SK-N-SH (cell line): ENCODE data around the gene RGS18. TPM values are rescaled to one million over a fixed set of nuclear protein-coding genes. Genes with fewer than 3 reads are reported as not detected.

ENCODE experiments used
- CTCF ChIA-PET: fragments of 300-600, 350-600 bp; formaldehyde crosslinking; extraction: SDS; loops from one replicate; lab custom pipeline; 2021; lab: Yijun Ruan, JAX
- POLR2A ChIA-PET: fragments of 350-600 bp; sonication (Branson Sonifier 250); formaldehyde crosslinking; extraction: SDS; loops from one replicate; lab custom pipeline; 2020; ENCODE audit warnings: antibody characterized with exemption, inconsistent platforms; lab: Yijun Ruan, JAX
- DNase-seq: peaks from one replicate; pipeline ENCODE4 v3.0.0; 2012
- H2AFZ ChIP-seq: fragments of 200-600 bp; sonication (generic); 2 replicates; pipeline ENCODE4 v1.8.1; 2016; ENCODE audit warnings: antibody characterized with exemption, mild to moderate bottlenecking, low read depth
- H3F3A ChIP-seq: fragments of 200-600 bp; sonication (generic); replicated peaks from 2 replicates; pipeline ENCODE3; 2016; ENCODE audit warnings: antibody characterized with exemption, mild to moderate bottlenecking; ENCODE audit not compliant: insufficient read depth
- H3K27ac ChIP-seq, 2 experiments: fragments of 200-500 bp in 1 of 2; fragments of 200-600 bp in 1 of 2; sonication (Bioruptor generic) in 1 of 2; sonication (generic), shearing (Covaris generic) in 1 of 2; 2 replicates each; pipeline versions ENCODE4 v1.5.1 to v1.6.1; 2014 to 2016; ENCODE audit warnings: low read depth in 2 of 2, inconsistent platforms in 1 of 2, low read length in 1 of 2, mild to moderate bottlenecking in 1 of 2, mixed read lengths in 1 of 2
- H3K27me3 ChIP-seq: fragments of 200-600 bp; sonication (generic), shearing (Covaris generic); 2 replicates; pipeline ENCODE4 v1.6.1; 2016; ENCODE audit warnings: mixed run types; ENCODE audit not compliant: insufficient read depth
- H3K36me3 ChIP-seq, 2 experiments: fragments of 200-500 bp in 1 of 2; fragments of 200-600 bp in 1 of 2; sonication (Bioruptor generic) in 1 of 2; sonication (generic) in 1 of 2; replicated peaks in 1 of 2; 2 replicates each; pipeline versions ENCODE3 to v1.5.1; 2014 to 2016; ENCODE audit warnings: low read length in 1 of 2, mild to moderate bottlenecking in 1 of 2; ENCODE audit not compliant: insufficient read depth in 2 of 2, control insufficient read depth in 1 of 2
- H3K4me1 ChIP-seq, 2 experiments: fragments of 200-500 bp in 1 of 2; fragments of 200-600 bp in 1 of 2; sonication (Bioruptor generic) in 1 of 2; sonication (generic), shearing (Covaris generic) in 1 of 2; 2 replicates each; pipeline versions ENCODE4 v1.5.1 to v1.6.1; 2014 to 2016; ENCODE audit warnings: low read depth in 1 of 2, low read length in 1 of 2, mixed run types in 1 of 2; ENCODE audit not compliant: insufficient read depth in 2 of 2, control insufficient read depth in 1 of 2
- H3K4me2 ChIP-seq: fragments of 200-600 bp; sonication (generic), shearing (Covaris generic); 2 replicates; pipeline ENCODE4 v1.6.1; 2017; ENCODE audit warnings: mixed run types
- H3K4me3 ChIP-seq, 2 experiments: fragments of 200-500 bp in 1 of 2; fragments of 200-600 bp in 1 of 2; sonication (Bioruptor generic) in 1 of 2; sonication (generic), shearing (Covaris generic) in 1 of 2; 2 replicates each; pipeline versions ENCODE4 v1.5.1 to v1.8.1; 2014 to 2016; ENCODE audit warnings: low read depth in 2 of 2, inconsistent platforms in 1 of 2, low read length in 1 of 2, mild to moderate bottlenecking in 1 of 2, mixed read lengths in 1 of 2, moderate library complexity in 1 of 2
- H3K79me2 ChIP-seq: fragments of 200-600 bp; sonication (generic); 2 replicates; pipeline ENCODE4 v1.8.1; 2017; ENCODE audit warnings: mild to moderate bottlenecking; ENCODE audit not compliant: insufficient read depth
- H3K9ac ChIP-seq: fragments of 200-600 bp; sonication (generic); 2 replicates; pipeline ENCODE4 v1.6.1; 2017; ENCODE audit warnings: mixed run types
- H3K9me2 ChIP-seq: fragments of 200-600 bp; sonication (generic); 2 replicates; pipeline ENCODE4 v1.6.1; 2017; ENCODE audit warnings: mixed run types
- H3K9me3 ChIP-seq: fragments of 200-600 bp; sonication (generic); 2 replicates; pipeline ENCODE4 v1.6.1; 2017; ENCODE audit warnings: mixed run types, mild to moderate bottlenecking, moderate library complexity
- H4K20me1 ChIP-seq: fragments of 200-600 bp; sonication (generic); 2 replicates; pipeline ENCODE4 v1.6.1; 2017; ENCODE audit warnings: mild to moderate bottlenecking, mixed run types; ENCODE audit not compliant: insufficient read depth
- EP300 ChIP-seq, 2 experiments: IDR thresholded peaks; 2 replicates each; pipeline versions ENCODE4 v1.4.0 to v1.6.1; 2012; ENCODE audit warnings: borderline replicate concordance in 1 of 2, low read depth in 1 of 2, low read length in 1 of 2
- EZH2phosphoT487 ChIP-seq: fragments of 200-600 bp; sonication (generic); IDR thresholded peaks from 2 replicates; pipeline ENCODE4 v1.6.1; 2017; ENCODE audit warnings: low read depth, mixed run types, mild to moderate bottlenecking, antibody characterized with exemption, moderate library complexity, borderline replicate concordance
- FOSL2 ChIP-seq: IDR thresholded peaks from 2 replicates; pipeline ENCODE4 v1.4.0; 2012; ENCODE audit warnings: low read depth, mild to moderate bottlenecking, moderate library complexity, borderline replicate concordance
- FOXJ3 ChIP-seq: sonication (generic); formaldehyde crosslinking; IDR thresholded peaks from 2 replicates; pipeline ENCODE4 v1.5.1; 2020; ENCODE audit warnings: mild to moderate bottlenecking, missing genetic modification reagents
- FOXM1 ChIP-seq: IDR thresholded peaks from 2 replicates; pipeline ENCODE4 v1.4.0; 2012; ENCODE audit warnings: low read depth, mild to moderate bottlenecking
- GABPA ChIP-seq: IDR thresholded peaks from 2 replicates; pipeline ENCODE4 v1.4.0; 2012; ENCODE audit warnings: low read depth, mild to moderate bottlenecking
- JUND ChIP-seq: IDR thresholded peaks from 2 replicates; pipeline ENCODE4 v1.4.0; 2012
- MEF2A ChIP-seq: IDR thresholded peaks from 2 replicates; pipeline ENCODE4 v1.4.0; 2012; ENCODE audit warnings: low read depth, borderline replicate concordance
- MXI1 ChIP-seq: IDR thresholded peaks from 2 replicates; pipeline ENCODE4 v1.6.1; 2012; ENCODE audit warnings: mild to moderate bottlenecking, low read depth, low read length, improper control_type of control experiment
- NFIC ChIP-seq: IDR thresholded peaks from 2 replicates; pipeline ENCODE4 v1.4.0; 2012; ENCODE audit warnings: borderline replicate concordance
- POLR2AphosphoS5 ChIP-seq: IDR thresholded peaks from 2 replicates; pipeline ENCODE4 v1.6.1; 2012; ENCODE audit warnings: low read depth, low read length
- RCOR1 ChIP-seq: fragments of 150-350 bp; IDR thresholded peaks from 2 replicates; pipeline ENCODE4 v1.6.1; 2017; ENCODE audit warnings: antibody characterized with exemption, low read length
- RFX5 ChIP-seq: IDR thresholded peaks from 2 replicates; pipeline ENCODE4 v1.6.1; 2012; ENCODE audit warnings: mild to moderate bottlenecking, improper control_type of control experiment, low read length
- SIN3A ChIP-seq: IDR thresholded peaks from 2 replicates; pipeline ENCODE4 v1.6.1; 2012; ENCODE audit warnings: low read depth, mild to moderate bottlenecking, low read length, moderate library complexity, borderline replicate concordance
- SMC3 ChIP-seq: IDR thresholded peaks from 2 replicates; pipeline ENCODE4 v1.6.1; 2012; ENCODE audit warnings: low read depth, low read length, improper control_type of control experiment
- TCF12 ChIP-seq: IDR thresholded peaks from 2 replicates; pipeline ENCODE4 v1.4.0; 2012
- YY1 ChIP-seq: IDR thresholded peaks from 2 replicates; pipeline ENCODE4 v1.4.0; 2012; ENCODE audit warnings: low read depth, mild to moderate bottlenecking
- whole genome bisulfite sequencing: methylation state at CpG from one replicate; pipeline ENCODE4 v1.1.6; 2017; ENCODE audit warnings: low lambda C conversion rate; 5-methylcytosine and 5-hydroxymethylcytosine counted together
- polyA plus RNA-seq, 3 experiments: library from polyadenylated mRNA; depleted of rRNA; stranded (reverse); fragments of >200 nt; gene quantifications; 2 replicates each; pipeline ENCODE4 v1.2.3, GENCODE V29; 2012
- TF ChIP-seq, protein P1 (sequence below): IDR thresholded peaks from 2 replicates; pipeline ENCODE4; 2012
- TF ChIP-seq, protein P2 (sequence below): IDR thresholded peaks from 2 replicates; pipeline ENCODE4 v1.4.0; 2012; ENCODE audit warnings: low read depth, borderline replicate concordance
- TF ChIP-seq, protein P3 (sequence below): fragments of 200-600 bp; sonication (generic); IDR thresholded peaks from 2 replicates; pipeline ENCODE4 v1.6.1; 2017; ENCODE audit warnings: antibody characterized with exemption, mild to moderate bottlenecking, moderate library complexity

Gene RGS18
- polyA plus RNA-seq, 1 of the 3 experiments (the other 2 are of a cell fraction): not detected

DNA sequence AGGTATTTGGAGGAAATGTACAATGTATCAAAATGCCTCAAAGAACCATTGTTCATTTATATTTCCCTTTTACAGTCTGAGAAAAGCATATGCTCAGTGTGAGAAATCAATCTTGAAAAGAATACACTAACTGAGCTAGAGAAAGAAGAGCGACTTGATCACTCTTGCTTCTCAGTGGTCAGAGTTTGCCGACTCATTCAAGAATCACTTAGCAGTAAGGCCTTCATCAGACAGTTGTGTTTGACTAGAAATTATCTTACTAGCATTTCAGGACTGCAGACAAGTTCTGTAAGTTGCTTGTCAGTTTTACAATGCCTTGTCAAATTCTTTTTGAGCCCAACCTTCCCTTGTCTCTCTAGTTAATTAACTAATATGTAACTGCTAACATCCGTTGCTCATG lies 12.9 kb downstream of the RGS18 start:
- Histone ChIP-seq H3K79me2 (no peaks in the 10 kb centered on the region), H3K9me2 (no peaks in the 10 kb centered on the region), H2AFZ (no peak overlapping the region), H3F3A (no peaks in the 10 kb centered on the region), H3K4me1 (no peaks in the 10 kb centered on the region; a peak in 1 of 4 replicates), H3K27me3 (no peaks in the 10 kb centered on the region), H3K9me3 (no peaks in the 10 kb centered on the region), H3K4me3 (no peak overlapping the region), H3K9ac (no peak overlapping the region), H4K20me1 (no peaks in the 10 kb centered on the region), H3K4me2 (no peak overlapping the region), H3K27ac (no peak overlapping the region), H3K36me3 (no peaks in the 10 kb centered on the region)
- 9% methylated on average over 3 of the region's 3 CpGs for WGBS
- CTCF ChIA-PET: no interaction called here
- DNase-seq: no peak
- TF ChIP-seq NFIC (no peak), RFX5 (no peak), EP300 (IDR thresholded peaks at IDR 0.05; ENCODE audit: borderline replicate concordance in 1 of 2, low read depth in 1 of 2, low read length in 1 of 2) (no peak), RCOR1 (no peak), FOXJ3 (CRISPR knock-in tag) (no peak), JUND (no peak), YY1 (no peak), MEF2A (no peak), SIN3A (no peak), FOXM1 (no peak), GABPA (no peak), POLR2AphosphoS5 (no peak), MXI1 (no peak), SMC3 (no peak), TCF12 (no peak), FOSL2 (no peak), EZH2phosphoT487 (no peak)
- TF ChIP-seq, protein P1, sequence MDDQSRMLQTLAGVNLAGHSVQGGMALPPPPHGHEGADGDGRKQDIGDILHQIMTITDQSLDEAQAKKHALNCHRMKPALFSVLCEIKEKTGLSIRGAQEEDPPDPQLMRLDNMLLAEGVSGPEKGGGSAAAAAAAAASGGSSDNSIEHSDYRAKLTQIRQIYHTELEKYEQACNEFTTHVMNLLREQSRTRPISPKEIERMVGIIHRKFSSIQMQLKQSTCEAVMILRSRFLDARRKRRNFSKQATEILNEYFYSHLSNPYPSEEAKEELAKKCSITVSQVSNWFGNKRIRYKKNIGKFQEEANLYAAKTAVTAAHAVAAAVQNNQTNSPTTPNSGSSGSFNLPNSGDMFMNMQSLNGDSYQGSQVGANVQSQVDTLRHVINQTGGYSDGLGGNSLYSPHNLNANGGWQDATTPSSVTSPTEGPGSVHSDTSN: no peak
- TF ChIP-seq, protein P2, sequence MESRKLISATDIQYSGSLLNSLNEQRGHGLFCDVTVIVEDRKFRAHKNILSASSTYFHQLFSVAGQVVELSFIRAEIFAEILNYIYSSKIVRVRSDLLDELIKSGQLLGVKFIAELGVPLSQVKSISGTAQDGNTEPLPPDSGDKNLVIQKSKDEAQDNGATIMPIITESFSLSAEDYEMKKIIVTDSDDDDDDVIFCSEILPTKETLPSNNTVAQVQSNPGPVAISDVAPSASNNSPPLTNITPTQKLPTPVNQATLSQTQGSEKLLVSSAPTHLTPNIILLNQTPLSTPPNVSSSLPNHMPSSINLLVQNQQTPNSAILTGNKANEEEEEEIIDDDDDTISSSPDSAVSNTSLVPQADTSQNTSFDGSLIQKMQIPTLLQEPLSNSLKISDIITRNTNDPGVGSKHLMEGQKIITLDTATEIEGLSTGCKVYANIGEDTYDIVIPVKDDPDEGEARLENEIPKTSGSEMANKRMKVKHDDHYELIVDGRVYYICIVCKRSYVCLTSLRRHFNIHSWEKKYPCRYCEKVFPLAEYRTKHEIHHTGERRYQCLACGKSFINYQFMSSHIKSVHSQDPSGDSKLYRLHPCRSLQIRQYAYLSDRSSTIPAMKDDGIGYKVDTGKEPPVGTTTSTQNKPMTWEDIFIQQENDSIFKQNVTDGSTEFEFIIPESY: no peak
- TF ChIP-seq, protein P3, sequence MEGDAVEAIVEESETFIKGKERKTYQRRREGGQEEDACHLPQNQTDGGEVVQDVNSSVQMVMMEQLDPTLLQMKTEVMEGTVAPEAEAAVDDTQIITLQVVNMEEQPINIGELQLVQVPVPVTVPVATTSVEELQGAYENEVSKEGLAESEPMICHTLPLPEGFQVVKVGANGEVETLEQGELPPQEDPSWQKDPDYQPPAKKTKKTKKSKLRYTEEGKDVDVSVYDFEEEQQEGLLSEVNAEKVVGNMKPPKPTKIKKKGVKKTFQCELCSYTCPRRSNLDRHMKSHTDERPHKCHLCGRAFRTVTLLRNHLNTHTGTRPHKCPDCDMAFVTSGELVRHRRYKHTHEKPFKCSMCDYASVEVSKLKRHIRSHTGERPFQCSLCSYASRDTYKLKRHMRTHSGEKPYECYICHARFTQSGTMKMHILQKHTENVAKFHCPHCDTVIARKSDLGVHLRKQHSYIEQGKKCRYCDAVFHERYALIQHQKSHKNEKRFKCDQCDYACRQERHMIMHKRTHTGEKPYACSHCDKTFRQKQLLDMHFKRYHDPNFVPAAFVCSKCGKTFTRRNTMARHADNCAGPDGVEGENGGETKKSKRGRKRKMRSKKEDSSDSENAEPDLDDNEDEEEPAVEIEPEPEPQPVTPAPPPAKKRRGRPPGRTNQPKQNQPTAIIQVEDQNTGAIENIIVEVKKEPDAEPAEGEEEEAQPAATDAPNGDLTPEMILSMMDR: no peak
- POLR2A ChIA-PET: no interaction called here
